Activated CD4-positive, alpha-beta T cell treated with anti-CD3 and anti-CD28 coated beads, Interleukin-2, amount 50 U/mL, for 48 hours (primary cell): ENCODE data around the gene FAH.

Experiments used
- DNase-seq, 2 experiments: peaks; one replicate each; pipeline ENCODE4 v3.0.0-alpha.2; 2020

Gene FAH

GRCh38 chr15:80174017-80174746 is 21.4 kb downstream of the FAH start:
- no peak for DNase-seq

GRCh38 chr15:80175436-80175835 is 22.6 kb downstream of the FAH start:
- DNase-seq: no peak

- DNase-seq: no peak
Measured at GRCh38 chr15:80176443-80176842, 23.6 kb downstream of the FAH start.

GRCh38 chr15:80177156-80177555 is 24.4 kb downstream of the FAH start:
- DNase-seq: no peak

GRCh38 chr15:80179025-80179759 is 26.4 kb downstream of the FAH start:
- no peak for DNase-seq

- no peak for DNase-seq
Measured at GRCh38 chr15:80179935-80180334, 27.1 kb downstream of the FAH start.

- no peak for DNase-seq
Measured at GRCh38 chr15:80180468-80180867, 27.7 kb downstream of the FAH start.

GRCh38 chr15:80180986-80181385 is 28.2 kb downstream of the FAH start:
- no peak for DNase-seq

- no peak for DNase-seq
Measured at GRCh38 chr15:80182611-80183261, 29.9 kb downstream of the FAH start.

GRCh38 chr15:80183306-80183705 is 30.5 kb downstream of the FAH start:
- no peak for DNase-seq

GRCh38 chr15:80183886-80184285 is 31.1 kb downstream of the FAH start:
- no peak for DNase-seq

- no peak for DNase-seq
Measured at GRCh38 chr15:80184554-80184953, 31.8 kb downstream of the FAH start.

- DNase-seq: no peak
Measured at GRCh38 chr15:80185152-80185551, 32.4 kb downstream of the FAH start.

- DNase-seq: no peak
Measured at GRCh38 chr15:80186066-80186465, 33.3 kb downstream of the FAH start.

- DNase-seq: no peak
Measured at GRCh38 chr15:80186597-80186996, 33.8 kb downstream of the FAH start.

GRCh38 chr15:80188251-80188650 is 35.5 kb downstream of the FAH start:
- DNase-seq: no peak

- no peak for DNase-seq
Measured at GRCh38 chr15:80191198-80191597, 38.4 kb downstream of the FAH start.

GRCh38 chr15:80191897-80192595 is 39.2 kb downstream of the FAH start:
- no peak for DNase-seq

- no peak for DNase-seq
Measured at GRCh38 chr15:80194186-80194585, 41.4 kb downstream of the FAH start.

- no peak for DNase-seq
Measured at GRCh38 chr15:80194914-80195313, 42.1 kb downstream of the FAH start.

GRCh38 chr15:80199366-80199765 is 46.6 kb downstream of the FAH start:
- DNase-seq: no peak

- DNase-seq: no peak
Measured at GRCh38 chr15:80199869-80200268, 47.1 kb downstream of the FAH start.

GRCh38 chr15:80201256-80202015 is 48.6 kb downstream of the FAH start:
- no peak for DNase-seq
